Activated naive CD8-positive, alpha-beta T cell treated with anti-CD3 and anti-CD28 coated beads for 36 hours (primary cell): ENCODE data around the gene TMEM259. TPM values are rescaled to one million over a fixed set of nuclear protein-coding genes. Genes with fewer than 3 reads are reported as not detected.
A peak's percentile ranks its signal among the peaks of the same experiment; 100 is the strongest.

Source experiments
- DNase-seq: peaks from one replicate; pipeline ENCODE4 v3.0.0; 2021
- H3K27ac Mint-ChIP-seq: one replicate; pipeline ENCODE4 v1.8.0; 2022; ENCODE audit warnings: mild to moderate bottlenecking, moderate library complexity, mixed read lengths
- H3K27me3 Mint-ChIP-seq: one replicate; pipeline ENCODE4 v1.8.0; 2022; ENCODE audit warnings: mild to moderate bottlenecking, mixed read lengths
- H3K36me3 Mint-ChIP-seq: one replicate; pipeline ENCODE4 v1.8.0; 2021; ENCODE audit warnings: mild to moderate bottlenecking, mixed read lengths
- H3K4me1 Mint-ChIP-seq: one replicate; pipeline ENCODE4 v1.8.0; 2021; ENCODE audit warnings: mixed read lengths
- H3K4me3 Mint-ChIP-seq: one replicate; pipeline ENCODE4 v1.8.0; 2022; ENCODE audit warnings: mild to moderate bottlenecking, moderate library complexity, mixed read lengths
- H3K9me3 Mint-ChIP-seq: one replicate; pipeline ENCODE4 v1.8.0; 2022; ENCODE audit warnings: mixed read lengths
- total RNA-seq, 2 experiments: library from RNA; stranded (reverse); gene quantifications; one replicate each; pipeline ENCODE4 v1.2.3, GENCODE V29; 2021

The TMEM259 gene
- total RNA-seq, 2 experiments from 2014 or later = 136 to 138 TPM

DNA sequence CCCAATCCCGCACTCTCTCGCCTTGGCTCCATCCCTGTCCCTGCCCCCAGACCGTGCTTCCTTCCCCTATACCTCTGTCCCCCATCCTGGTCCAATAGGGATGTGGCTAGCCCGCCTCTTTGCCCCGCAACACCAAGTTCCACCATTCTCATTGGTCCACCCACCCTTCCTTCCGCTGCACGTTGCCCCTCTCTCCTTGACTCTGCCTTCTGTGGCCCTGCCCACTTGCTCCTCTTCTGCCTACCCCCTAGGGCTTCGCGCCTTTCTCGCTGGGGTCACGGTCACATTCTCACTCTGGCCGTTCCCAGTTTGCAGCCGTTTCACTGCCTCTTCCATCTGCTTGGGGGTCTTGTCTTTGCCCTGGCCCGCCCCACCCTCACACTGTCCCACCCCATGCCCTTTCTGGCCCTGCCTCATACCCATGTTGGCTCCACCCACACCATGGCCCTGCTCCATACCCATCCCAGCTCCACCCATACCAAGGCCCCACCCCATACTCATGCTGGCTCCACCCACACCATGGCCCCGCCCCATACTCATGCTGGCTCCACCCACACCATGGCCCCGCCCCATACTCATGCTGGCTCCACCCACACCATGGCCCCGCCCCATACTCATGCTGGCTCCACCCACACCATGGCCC, 41.6 kb upstream of the TMEM259 start:
- no peak for DNase-seq
- no peaks in the 10 kb centered on the region for H3K27me3 Mint-ChIP-seq
- peaks cover 29% of the 10 kb centered on the region for H3K36me3 Mint-ChIP-seq
- peaks cover 11% of the 10 kb centered on the region for H3K4me1 Mint-ChIP-seq
- H3K4me3 Mint-ChIP-seq = no peak overlapping the region
- peaks cover 7% of the 10 kb centered on the region for H3K9me3 Mint-ChIP-seq
- no peak overlapping the region for H3K27ac Mint-ChIP-seq

GRCh38 chr19:1061987-1062386, 41.1 kb upstream of the TMEM259 start:
- peaks cover 34% of the 10 kb centered on the region for H3K36me3 Mint-ChIP-seq
- H3K4me1 Mint-ChIP-seq = peaks cover 12% of the 10 kb centered on the region
- no peak overlapping the region for H3K27ac Mint-ChIP-seq
- DNase-seq = no peak
- no peaks in the 10 kb centered on the region for H3K27me3 Mint-ChIP-seq
- peaks cover 11% of the 10 kb centered on the region for H3K9me3 Mint-ChIP-seq
- no peak overlapping the region for H3K4me3 Mint-ChIP-seq

GRCh38 chr19:1060689-1061088, 39.8 kb upstream of the TMEM259 start:
- Mint-ChIP-seq H3K9me3 (peaks cover 20% of the 10 kb centered on the region), H3K27me3 (no peaks in the 10 kb centered on the region), H3K27ac (no peak overlapping the region), H3K36me3 (peaks cover 46% of the 10 kb centered on the region), H3K4me1 (peaks cover 12% of the 10 kb centered on the region), H3K4me3 (no peak overlapping the region)
- DNase-seq = no peak

DNA sequence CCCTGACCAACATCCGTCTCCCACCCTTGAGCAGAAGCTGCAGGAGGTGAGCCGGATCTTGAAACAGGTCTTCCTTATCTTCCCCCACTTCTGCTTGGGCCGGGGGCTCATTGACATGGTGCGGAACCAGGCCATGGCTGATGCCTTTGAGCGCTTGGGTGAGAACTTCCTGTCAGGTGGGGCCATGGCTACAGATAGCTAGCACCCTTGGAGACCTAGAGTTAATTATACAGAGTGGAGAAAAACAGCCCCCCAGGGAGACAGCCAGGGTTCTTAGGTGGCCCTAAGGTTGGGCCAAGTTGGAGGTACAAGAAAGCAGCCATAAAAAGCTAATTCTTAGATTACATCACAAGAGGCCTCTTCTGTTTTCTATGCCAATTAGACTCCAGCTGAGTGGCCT, 37.2 kb upstream of the TMEM259 start:
- no peaks in the 10 kb centered on the region for H3K27me3 Mint-ChIP-seq
- H3K4me3 Mint-ChIP-seq = no peak overlapping the region
- peaks cover 1% of the 10 kb centered on the region for H3K4me1 Mint-ChIP-seq
- peaks cover 47% of the 10 kb centered on the region for H3K36me3 Mint-ChIP-seq
- peak overlapping the region; percentile 10 for H3K27ac Mint-ChIP-seq
- H3K9me3 Mint-ChIP-seq = peaks cover 19% of the 10 kb centered on the region
- DNase-seq = no peak

DNA sequence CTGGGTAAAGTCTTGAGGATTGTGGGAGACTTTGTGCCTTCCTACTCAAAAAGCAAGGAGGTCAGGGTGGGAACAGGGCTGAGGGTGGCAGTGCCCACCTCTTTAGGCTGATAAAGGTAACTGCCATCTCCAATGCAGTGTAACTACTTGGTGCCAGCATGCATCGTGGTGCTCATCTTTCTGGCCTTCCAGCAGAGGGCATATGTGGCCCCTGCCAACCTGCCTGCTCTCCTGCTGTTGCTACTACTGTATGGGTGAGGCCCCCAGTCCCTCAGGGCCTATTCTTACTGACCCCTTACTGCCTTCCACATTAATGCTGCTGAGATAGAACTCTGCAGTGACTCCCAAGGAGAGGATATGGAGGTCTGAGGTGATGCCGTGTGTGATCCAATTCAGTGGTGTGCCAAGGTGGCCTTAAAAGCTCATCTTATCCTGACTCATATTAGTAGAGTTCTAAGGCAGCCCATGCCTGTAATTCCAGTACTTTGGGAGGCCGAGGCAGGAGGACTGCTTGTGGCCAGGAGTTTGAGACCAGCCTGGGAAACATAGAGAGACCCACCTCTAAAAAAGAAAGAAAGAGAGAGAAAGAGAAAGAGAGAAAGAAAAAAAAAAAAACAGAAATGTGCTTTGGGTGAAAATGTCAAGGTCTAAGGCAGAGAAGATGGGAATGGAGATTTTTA, 36.4 kb upstream of the TMEM259 start:
- Mint-ChIP-seq H3K4me1 (peaks cover 1% of the 10 kb centered on the region), H3K36me3 (peaks cover 43% of the 10 kb centered on the region), H3K9me3 (peaks cover 19% of the 10 kb centered on the region), H3K27ac (peak overlapping the region; percentile 56), H3K4me3 (no peak overlapping the region), H3K27me3 (no peaks in the 10 kb centered on the region)
- no peak for DNase-seq

GRCh38 chr19:1055886-1056620, 35.1 kb upstream of the TMEM259 start:
- no peak for DNase-seq
- peaks cover 1% of the 10 kb centered on the region for H3K4me1 Mint-ChIP-seq
- peaks cover 42% of the 10 kb centered on the region for H3K36me3 Mint-ChIP-seq
- peaks cover 19% of the 10 kb centered on the region for H3K9me3 Mint-ChIP-seq
- no peak overlapping the region for H3K4me3 Mint-ChIP-seq
- H3K27me3 Mint-ChIP-seq = no peaks in the 10 kb centered on the region
- peak overlapping the region; percentile 1 for H3K27ac Mint-ChIP-seq

DNA sequence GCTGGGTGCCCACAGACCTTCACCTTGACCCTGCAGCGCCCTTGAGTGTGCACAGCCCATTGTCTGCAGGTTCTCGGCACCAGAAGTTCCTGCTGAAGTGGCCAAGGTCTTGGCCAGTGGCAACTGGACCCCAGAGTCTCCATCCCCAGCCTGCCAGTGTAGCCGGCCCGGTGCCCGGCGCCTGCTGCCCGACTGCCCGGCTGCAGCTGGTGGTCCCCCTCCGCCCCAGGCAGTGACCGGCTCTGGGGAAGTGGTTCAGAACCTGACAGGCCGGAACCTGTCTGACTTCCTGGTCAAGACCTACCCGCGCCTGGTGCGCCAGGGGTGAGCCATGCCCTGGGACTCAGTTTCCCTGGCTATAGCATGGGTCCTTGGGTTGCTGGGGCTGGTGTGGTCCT, 34.1 kb upstream of the TMEM259 start:
- DNase-seq = no peak
- Mint-ChIP-seq H3K4me3 (no peak overlapping the region), H3K4me1 (peaks cover 1% of the 10 kb centered on the region), H3K27ac (no peak overlapping the region), H3K9me3 (peaks cover 19% of the 10 kb centered on the region), H3K27me3 (no peaks in the 10 kb centered on the region), H3K36me3 (peaks cover 42% of the 10 kb centered on the region)

- Mint-ChIP-seq H3K4me3 (no peak overlapping the region), H3K27ac (no peak overlapping the region), H3K36me3 (peaks cover 37% of the 10 kb centered on the region), H3K4me1 (peaks cover 1% of the 10 kb centered on the region), H3K27me3 (no peaks in the 10 kb centered on the region), H3K9me3 (peaks cover 19% of the 10 kb centered on the region)
- no peak for DNase-seq
Observed at GRCh38 chr19:1054102-1055027, 33.4 kb upstream of the TMEM259 start.

GRCh38 chr19:1053176-1054101, 32.5 kb upstream of the TMEM259 start:
- DNase-seq = no peak
- no peaks in the 10 kb centered on the region for H3K27me3 Mint-ChIP-seq
- no peak overlapping the region for H3K27ac Mint-ChIP-seq
- peaks cover 19% of the 10 kb centered on the region for H3K9me3 Mint-ChIP-seq
- H3K36me3 Mint-ChIP-seq = peaks cover 34% of the 10 kb centered on the region
- H3K4me3 Mint-ChIP-seq = no peak overlapping the region
- peaks cover 1% of the 10 kb centered on the region for H3K4me1 Mint-ChIP-seq

GRCh38 chr19:1052349-1052975, 31.5 kb upstream of the TMEM259 start:
- peaks cover under 1% of the 10 kb centered on the region for H3K4me1 Mint-ChIP-seq
- H3K9me3 Mint-ChIP-seq = peaks cover 13% of the 10 kb centered on the region
- H3K27me3 Mint-ChIP-seq = no peaks in the 10 kb centered on the region
- DNase-seq = no peak
- H3K36me3 Mint-ChIP-seq = peaks cover 24% of the 10 kb centered on the region
- H3K27ac Mint-ChIP-seq = no peak overlapping the region
- no peak overlapping the region for H3K4me3 Mint-ChIP-seq

- DNase-seq = no peak
- H3K36me3 Mint-ChIP-seq = peaks cover 18% of the 10 kb centered on the region
- no peaks in the 10 kb centered on the region for H3K4me1 Mint-ChIP-seq
- no peak overlapping the region for H3K4me3 Mint-ChIP-seq
- no peaks in the 10 kb centered on the region for H3K27me3 Mint-ChIP-seq
- H3K27ac Mint-ChIP-seq = no peak overlapping the region
- peaks cover 8% of the 10 kb centered on the region for H3K9me3 Mint-ChIP-seq
Observed at GRCh38 chr19:1051791-1052190, 30.9 kb upstream of the TMEM259 start.

DNA sequence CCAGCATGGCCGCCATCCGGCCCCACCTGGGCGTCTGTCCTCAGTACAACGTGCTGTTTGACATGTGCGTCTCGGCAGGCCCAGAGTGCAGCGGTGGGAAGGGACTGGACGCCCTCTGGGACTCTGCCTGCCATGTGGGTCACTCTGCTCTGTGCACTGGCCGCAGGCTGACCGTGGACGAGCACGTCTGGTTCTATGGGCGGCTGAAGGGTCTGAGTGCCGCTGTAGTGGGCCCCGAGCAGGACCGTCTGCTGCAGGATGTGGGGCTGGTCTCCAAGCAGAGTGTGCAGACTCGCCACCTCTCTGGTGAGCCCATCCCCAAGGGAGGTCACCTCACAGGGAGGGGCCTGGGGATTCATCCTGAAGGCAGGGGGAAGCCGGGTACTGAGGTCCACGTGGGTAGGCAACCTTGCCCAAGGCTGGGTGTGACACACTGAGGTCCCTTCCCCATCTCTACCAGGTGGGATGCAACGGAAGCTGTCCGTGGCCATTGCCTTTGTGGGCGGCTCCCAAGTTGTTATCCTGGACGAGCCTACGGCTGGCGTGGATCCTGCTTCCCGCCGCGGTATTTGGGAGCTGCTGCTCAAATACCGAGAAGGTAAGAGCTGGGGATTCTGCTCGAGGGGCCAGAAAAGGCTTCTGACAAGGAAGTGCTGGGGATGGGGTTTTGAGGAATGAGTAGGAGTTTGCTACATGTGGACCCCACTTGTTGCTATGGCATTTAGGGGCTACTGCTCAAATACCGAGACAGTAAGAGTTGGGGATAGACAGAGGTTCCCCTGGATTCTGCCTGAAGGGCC, 30.3 kb upstream of the TMEM259 start:
- peaks cover 2% of the 10 kb centered on the region for H3K9me3 Mint-ChIP-seq
- H3K27ac Mint-ChIP-seq = no peak overlapping the region

DNA sequence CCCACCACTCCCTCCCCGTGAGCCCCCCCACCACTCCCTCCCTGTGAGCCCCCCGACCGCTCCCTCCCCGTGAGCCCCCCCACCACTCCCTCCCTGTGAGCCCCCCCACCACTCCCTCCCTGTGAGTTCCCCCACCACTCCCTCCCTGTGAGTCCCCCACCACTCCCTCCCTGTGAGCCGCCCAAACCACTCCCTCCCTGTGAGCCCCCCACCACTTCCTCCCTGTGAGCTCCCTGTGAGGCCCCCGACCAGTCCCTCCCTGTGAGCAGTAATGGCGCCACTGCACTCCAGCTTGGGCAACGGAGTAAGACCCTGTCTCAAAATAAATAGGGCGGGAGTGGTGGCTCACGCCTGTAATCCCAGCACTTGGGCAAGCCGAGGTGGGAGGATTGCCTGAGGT, 28.9 kb upstream of the TMEM259 start:
- Mint-ChIP-seq H3K27ac (no peak overlapping the region), H3K4me3 (no peak overlapping the region), H3K9me3 (peaks cover 1% of the 10 kb centered on the region), H3K27me3 (no peaks in the 10 kb centered on the region), H3K4me1 (no peaks in the 10 kb centered on the region), H3K36me3 (peaks cover 5% of the 10 kb centered on the region)
- DNase-seq = no peak

More for the DNA sequence above, 30.3 kb upstream of the TMEM259 start:
- H3K4me3 Mint-ChIP-seq = no peak overlapping the region
- no peak for DNase-seq
- H3K4me1 Mint-ChIP-seq = no peaks in the 10 kb centered on the region
- H3K27me3 Mint-ChIP-seq = no peaks in the 10 kb centered on the region
- peaks cover 12% of the 10 kb centered on the region for H3K36me3 Mint-ChIP-seq
